ENCODE data around the gene SRGAP1.

DNA sequence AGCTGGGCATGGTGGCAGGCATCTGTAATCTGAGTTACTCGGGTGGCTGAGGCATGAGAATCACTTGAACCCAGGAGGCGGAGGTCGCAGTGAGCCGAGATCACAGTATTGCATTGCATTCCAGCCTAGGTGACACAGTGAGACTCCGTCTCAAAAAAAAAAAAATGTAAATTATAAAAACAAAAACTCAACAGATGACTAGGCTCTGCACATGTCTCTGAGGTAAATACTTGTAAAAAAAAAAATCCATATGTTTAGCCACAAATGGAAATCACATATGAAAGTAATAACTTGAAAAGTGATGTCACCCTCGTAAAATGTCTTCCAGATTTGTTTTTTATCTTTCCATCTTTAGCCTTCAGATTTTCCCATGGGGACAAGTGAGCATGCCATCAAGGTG lies 292.6 kb downstream of the SRGAP1 start:
- TF ChIP-seq ZNF776 (CRISPR knock-in tag; IDR thresholded peaks at IDR 0.05) = no peak
- no peak for TF ChIP-seq SMC3 (IDR thresholded peaks at IDR 0.05; ENCODE audit: low read length)
- TF ChIP-seq PPARG (CRISPR knock-in tag; conservative IDR thresholded peaks at IDR 0.05) = no peak
- TF ChIP-seq, protein P1, sequence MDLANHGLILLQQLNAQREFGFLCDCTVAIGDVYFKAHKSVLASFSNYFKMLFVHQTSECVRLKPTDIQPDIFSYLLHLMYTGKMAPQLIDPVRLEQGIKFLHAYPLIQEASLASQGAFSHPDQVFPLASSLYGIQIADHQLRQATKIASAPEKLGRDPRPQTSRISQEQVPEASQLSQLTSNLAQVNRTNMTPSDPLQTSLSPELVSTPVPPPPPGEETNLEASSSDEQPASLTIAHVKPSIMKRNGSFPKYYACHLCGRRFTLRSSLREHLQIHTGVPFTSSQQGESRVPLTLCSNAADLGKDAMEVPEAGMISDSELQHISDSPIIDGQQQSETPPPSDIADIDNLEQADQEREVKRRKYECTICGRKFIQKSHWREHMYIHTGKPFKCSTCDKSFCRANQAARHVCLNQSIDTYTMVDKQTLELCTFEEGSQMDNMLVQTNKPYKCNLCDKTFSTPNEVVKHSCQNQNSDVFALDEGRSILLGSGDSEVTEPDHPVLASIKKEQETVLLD (CRISPR knock-in tag; IDR thresholded peaks at IDR 0.05; ENCODE audit: low read depth) = no peak
- TF ChIP-seq, protein P2, sequence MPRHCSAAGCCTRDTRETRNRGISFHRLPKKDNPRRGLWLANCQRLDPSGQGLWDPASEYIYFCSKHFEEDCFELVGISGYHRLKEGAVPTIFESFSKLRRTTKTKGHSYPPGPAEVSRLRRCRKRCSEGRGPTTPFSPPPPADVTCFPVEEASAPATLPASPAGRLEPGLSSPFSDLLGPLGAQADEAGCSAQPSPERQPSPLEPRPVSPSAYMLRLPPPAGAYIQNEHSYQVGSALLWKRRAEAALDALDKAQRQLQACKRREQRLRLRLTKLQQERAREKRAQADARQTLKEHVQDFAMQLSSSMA (CRISPR knock-in tag; IDR thresholded peaks at IDR 0.05) = no peak
- TF ChIP-seq, protein P3, sequence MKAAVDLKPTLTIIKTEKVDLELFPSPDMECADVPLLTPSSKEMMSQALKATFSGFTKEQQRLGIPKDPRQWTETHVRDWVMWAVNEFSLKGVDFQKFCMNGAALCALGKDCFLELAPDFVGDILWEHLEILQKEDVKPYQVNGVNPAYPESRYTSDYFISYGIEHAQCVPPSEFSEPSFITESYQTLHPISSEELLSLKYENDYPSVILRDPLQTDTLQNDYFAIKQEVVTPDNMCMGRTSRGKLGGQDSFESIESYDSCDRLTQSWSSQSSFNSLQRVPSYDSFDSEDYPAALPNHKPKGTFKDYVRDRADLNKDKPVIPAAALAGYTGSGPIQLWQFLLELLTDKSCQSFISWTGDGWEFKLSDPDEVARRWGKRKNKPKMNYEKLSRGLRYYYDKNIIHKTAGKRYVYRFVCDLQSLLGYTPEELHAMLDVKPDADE (CRISPR knock-in tag; IDR thresholded peaks at IDR 0.05) = no peak
- TF ChIP-seq, protein P4, sequence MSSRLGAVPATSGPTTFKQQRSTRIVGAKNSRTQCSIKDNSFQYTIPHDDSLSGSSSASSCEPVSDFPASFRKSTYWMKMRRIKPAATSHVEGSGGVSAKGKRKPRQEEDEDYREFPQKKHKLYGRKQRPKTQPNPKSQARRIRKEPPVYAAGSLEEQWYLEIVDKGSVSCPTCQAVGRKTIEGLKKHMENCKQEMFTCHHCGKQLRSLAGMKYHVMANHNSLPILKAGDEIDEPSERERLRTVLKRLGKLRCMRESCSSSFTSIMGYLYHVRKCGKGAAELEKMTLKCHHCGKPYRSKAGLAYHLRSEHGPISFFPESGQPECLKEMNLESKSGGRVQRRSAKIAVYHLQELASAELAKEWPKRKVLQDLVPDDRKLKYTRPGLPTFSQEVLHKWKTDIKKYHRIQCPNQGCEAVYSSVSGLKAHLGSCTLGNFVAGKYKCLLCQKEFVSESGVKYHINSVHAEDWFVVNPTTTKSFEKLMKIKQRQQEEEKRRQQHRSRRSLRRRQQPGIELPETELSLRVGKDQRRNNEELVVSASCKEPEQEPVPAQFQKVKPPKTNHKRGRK (CRISPR knock-in tag; IDR thresholded peaks at IDR 0.05) = no peak
